HG03025 (cell line): ENCODE results near the gene CAST.

ENCODE experiments used
- ATAC-seq: cut with Tn5 transposase; IDR thresholded peaks from one replicate; pipeline ENCODE4 v1.9.1; 2021; ENCODE audit warnings: mild to moderate bottlenecking, moderate library complexity; ENCODE audit not compliant: unreplicated experiment, low FRiP score

CAST gene

DNA sequence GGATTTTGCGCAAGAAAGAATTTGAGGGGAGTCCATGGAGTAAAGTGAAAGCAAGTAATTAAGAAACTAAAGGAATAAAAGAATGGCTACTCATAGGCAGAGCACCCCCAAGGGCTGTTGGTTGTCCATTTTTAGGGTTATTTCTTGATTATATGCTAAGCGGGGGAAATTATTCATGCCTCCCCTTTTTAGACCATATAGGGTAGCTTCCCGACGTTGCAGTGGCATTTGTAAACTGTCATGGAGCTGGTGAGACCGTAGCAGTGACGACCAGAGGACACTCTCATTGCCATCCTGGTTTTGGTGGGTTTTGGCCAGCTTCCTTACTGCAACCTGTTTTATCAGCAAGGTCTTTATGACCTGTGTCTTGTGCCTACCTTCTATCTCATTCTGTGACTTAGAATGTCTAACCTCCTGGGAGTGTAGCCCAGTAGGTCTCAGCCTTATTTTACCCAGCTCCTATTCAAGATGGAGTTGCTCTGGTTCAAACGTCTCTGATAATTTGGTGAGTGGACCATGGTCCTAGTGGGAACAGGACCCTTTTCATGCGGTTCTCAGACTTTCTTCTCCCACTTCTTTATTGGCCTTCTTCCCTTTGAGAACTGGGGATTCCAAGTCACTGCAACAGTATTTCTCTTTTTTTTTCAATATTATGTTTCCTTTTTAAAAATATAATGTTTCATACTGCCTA is 146.8 kb downstream of the CAST start:
- no peak for ATAC-seq

DNA sequence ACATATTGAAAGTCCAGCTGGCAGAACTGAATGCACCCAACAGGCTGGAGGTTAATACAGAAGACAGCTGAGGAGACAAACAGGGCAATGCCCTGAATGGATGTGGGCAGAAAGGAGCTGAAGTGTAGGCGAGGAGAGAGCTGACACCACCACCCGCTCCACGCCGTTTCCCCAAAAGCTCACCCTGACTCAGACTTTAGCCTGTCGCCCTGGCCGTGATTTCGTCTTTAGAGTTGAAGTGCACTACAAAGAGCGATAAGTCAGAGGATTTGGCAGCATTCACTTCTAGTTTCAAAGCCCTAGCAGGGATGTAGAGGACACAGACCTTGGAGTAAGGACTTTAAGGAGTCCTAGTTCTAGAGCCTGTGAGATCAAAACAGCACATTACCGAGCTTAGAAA is 147.7 kb downstream of the CAST start:
- ATAC-seq = no peak

DNA sequence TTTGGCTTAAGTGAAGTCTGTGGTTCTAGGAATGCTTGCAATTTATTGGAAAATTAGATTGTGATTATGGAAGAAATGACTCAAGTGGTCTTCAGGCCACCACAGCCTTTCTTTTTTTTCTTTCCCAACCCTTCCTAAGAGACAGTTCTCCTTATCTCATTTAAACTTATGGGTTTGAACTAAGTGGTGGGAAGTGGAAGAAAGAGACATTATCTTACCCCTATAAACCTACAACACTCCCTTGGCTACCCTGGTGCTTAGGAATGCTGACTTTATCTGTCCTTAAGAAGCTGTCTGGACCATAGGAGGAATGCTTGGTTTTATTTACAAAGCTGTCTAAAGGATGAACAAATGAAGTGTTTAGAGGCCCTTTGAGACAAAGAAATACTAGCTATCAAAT is 150.7 kb downstream of the CAST start:
- ATAC-seq = no peak

DNA sequence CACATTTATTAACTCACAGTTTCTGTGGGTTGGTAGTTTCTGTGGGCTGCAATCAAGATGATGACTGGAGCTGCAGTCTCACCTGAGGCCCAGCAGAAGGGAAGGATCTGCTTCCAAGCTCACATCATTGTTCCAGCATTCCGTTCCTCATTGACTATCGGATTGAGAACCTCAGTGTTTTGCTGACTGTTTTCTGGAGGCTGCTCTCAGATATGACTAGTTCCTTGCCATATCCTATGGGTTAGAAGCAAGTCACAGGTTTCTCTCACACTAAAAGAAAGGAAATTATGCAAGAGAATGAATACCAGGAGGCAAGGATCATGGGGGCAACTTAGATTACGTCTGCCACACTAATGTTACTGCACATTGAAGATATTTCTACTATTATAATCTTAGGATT is 151.9 kb downstream of the CAST start:
- ATAC-seq = no peak

DNA sequence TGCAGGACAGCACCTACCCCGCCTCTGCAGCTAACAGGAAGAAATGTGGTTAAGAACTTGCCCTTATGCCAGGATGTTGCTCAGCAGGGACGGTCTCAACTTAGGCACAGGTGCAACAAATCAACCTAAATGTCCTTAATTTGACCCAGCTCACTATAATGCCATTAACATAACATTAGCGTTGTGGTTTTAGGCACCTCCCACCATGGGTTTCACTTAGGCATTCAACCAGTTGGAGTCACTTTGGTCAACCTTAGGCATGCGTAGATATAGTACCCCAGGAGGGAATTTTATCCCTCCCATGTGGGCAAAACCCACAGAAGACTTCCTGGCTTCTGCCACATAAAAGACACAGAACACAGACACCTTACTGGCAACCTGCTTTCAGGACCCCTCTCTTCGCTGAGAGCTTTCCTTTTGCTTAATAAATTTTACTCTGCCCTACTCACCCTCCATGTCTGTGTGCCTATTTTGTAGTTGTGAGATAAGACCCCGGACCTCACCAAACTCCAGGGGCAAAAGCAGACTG is 154.3 kb downstream of the CAST start:
- ATAC-seq = peak; percentile 67

DNA sequence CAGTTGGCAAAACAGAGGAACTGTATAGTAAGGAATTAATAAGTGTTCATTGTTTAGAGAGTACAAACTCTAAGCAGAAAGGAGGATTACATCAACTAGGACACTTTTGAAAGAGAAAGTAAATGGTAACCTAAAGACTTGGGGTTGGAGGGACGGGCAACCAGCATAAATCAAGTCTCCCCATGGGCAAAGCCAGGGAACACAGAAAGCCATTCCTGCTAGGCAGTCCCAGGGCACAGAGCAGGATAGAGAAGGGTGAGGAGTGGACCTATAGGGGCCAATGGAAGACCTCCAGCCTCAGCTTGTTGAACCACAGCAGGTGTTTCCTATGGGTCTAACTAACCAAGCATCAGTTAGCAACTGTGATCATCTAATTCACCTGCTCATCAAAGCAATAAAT is 154.8 kb downstream of the CAST start:
- peak; percentile 41 for ATAC-seq

DNA sequence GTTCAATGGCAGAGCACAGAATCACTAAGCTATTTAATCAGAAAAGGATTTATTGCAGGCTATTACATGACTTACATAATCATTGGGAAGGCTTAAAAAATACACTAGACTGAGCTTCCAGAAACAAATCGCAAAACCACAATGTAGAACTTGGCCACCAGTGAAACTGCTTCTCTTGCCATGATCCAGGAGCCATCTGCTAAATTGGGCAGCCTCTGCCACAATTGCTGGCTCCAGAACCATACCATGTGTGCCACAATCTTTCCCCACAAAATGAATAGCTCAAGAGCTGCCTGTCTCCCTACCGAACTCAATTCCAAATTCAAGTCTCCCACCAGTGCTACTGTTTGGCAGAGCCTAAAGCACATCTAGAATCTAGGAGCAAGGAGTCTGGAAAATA is 155.3 kb downstream of the CAST start:
- ATAC-seq = no peak

DNA sequence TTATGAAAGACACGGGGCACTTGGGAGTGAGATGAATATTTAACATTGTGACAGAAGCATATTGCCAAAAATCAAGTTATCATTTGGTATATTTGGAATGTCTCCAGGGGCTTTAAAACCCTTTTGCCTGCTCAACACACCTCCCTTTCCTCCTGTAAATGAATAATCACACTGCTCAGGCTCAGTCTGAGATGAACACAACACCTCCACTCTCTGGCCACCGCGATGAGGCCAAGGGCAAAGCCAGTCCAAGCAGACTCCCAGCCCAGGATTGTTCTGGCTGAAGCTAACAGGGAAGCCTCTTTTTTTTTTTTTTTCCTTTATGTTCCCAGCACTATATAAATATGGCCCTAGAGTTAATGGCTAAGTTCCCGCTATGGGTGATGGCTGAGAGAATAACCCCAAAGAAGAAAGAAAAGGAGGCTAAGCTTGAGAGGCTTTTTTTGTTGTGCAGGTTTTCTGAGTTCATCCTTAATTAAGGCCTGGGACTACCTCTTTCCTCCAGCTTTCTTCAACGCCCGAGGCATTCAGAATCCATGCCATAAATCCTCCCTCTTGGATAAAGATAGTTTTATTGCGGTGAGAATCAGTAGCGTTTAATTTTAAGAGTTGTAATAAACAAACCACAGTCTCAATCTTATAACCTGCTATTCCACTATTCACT is 156.1 kb downstream of the CAST start:
- ATAC-seq = no peak

DNA sequence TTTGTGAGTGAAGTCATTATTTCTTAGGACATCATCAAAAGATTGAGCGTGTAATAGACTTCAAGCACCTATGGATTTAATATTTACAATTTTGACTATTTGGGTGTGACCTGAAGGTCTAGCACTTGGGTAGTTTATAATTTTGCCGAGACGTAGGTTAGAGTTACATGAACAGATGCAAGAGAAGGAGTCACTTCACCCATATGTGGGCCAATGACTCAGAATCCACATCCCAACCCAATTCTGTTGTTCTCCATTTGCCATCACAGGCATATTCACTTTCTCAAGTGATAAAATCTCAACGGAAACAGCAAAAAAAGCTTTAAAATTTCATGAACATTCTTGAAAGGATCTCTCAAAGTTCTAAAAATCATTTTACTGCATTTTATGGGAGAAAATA is 157.6 kb downstream of the CAST start:
- no peak for ATAC-seq

DNA sequence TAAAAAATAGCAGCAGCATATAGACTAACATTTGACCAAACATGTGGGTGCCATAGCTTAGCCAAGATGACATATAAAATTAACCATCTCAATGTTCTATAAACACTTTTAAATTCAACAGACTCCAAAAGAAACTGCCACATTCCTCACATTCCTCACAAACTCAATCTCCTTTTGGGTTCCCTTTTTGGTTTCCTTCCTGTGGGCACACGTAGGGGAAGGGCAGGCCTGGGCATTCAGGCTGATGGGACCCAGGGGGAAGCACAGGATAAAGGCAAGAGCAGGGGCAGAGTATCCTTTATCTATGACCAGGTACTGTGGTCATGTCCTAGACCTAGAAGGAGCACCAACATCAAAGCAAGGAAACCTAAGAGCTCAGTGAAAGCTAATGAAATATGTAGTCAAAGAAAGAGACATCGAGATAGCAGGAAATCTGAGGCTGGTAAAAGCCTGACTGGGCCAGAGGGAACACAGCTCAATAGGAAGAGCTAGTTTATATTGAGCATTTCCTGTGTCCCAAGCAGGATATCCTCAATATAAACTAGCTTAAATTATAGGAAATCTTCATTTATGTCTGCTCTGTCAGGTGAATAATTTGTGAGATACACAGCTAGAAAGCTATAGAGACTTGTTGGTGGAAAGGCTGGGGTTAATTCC is 159.2 kb downstream of the CAST start:
- no peak for ATAC-seq

DNA sequence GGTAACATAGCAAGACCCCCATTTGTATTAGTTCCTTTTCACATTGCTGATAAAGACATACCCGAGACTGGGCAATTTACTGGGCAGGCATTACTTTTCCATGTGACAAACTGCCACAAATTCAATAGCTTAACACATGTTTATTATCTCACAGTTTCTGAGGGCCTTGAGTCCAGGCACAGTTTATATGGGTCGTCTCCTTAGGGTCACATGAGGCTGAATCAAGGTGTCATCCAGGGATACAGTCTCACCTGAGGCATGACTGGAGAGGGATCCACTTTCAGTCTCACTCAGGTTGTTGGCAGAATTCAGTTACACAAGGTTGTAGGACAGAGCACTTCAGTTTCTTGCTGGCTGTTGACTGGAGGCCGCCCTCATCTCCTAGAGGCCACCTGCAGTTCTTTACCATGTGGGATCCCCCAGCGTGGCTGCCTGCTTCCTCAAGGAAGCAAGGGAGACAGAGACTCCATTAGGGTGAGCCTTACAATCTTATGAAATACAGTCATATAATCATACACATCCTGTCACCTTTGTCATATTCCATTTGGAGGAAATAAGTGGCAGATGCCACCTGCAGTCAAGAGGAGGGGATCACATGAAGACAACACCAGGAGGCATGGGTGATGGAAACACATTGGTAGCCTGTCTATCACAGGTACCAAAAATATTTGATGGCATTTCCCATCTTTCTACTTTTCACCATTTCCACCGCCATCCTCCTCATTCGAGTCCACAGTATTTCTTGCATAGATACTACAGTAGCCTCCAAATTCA is 160.7 kb downstream of the CAST start:
- ATAC-seq = no peak

DNA sequence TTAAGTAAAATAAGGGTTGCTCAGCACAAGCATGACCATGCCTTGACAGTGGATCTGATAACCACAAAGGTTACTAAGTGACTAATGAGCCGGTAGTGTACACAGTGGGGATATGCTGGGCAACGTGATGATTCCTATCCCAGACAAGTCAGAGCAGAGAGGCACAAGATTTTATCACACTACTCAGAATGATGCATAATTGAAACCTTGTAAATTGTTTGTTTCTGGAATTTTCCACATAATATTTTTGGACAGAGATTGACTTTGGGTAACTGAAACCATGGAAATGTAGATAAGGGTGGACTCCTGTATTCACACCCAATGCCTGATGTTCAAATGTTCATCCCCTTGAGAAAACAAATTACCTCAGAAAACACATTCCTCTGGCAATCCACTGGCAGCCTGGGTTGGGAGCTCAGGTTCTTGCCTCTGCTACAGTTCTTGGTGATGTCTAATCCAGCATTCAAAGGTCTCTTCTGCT is 161.8 kb downstream of the CAST start:
- no peak for ATAC-seq
